H1 (cell line): ENCODE measurements around the gene MVD. TPM values are rescaled to one million over a fixed set of nuclear protein-coding genes. Genes with fewer than 3 reads are reported as not detected.

Source experiments
- CEBPB ChIP-seq: IDR thresholded peaks from 2 replicates; pipeline ENCODE4 v1.6.1; 2012; ENCODE audit warnings: low read depth, low read length
- EP300 ChIP-seq, 2 experiments: IDR thresholded peaks; 1 replicate in 1 of 2; 2 replicates in 1 of 2; pipeline ENCODE4 v1.6.1; 2011 to 2012; ENCODE audit warnings: low read depth in 2 of 2, low read length in 2 of 2, mild to moderate bottlenecking in 2 of 2, borderline replicate concordance in 1 of 2, inconsistent platforms in 1 of 2, moderate library complexity in 1 of 2
- GTF2F1 ChIP-seq: IDR thresholded peaks from 2 replicates; pipeline ENCODE4 v1.6.1; 2012; ENCODE audit warnings: low read depth, low read length, improper control_type of control experiment, borderline replicate concordance
- SAP30 ChIP-seq: fragments of 300-600 bp; sonication (generic); IDR thresholded peaks from 2 replicates; pipeline ENCODE4 v1.7.1; 2012; ENCODE audit warnings: low read length, moderate library complexity, mild to moderate bottlenecking, inconsistent platforms; ENCODE audit not compliant: insufficient read depth, insufficient replicate concordance
- polyA plus RNA-seq, 7 experiments: library from polyadenylated mRNA; depleted of rRNA in 3 of 7; stranded (reverse) in 5 of 7; unstranded in 2 of 7; fragments of >200 nt in 5 of 7; fragments of 200-250 nt in 2 of 7; gene quantifications; 1 replicate in 5 of 7; 2 replicates in 1 of 7; 4 replicates in 1 of 7; pipeline versions ENCODE4 v1.2.1 to v1.2.3, GENCODE V29; 2011 to 2013; ENCODE audit warnings: missing spikeins in 2 of 7, mixed read lengths in 2 of 7
- total RNA-seq: library from RNA; stranded (reverse); fragmentation: NEBNext Ultra II Directional; extraction: Animal tissue kit (Norgen Biotek cat#: 25700); gene quantifications from 2 replicates; pipeline ENCODE4 v1.2.1, GENCODE V29; 2021

MVD gene
- total and polyA plus RNA-seq, 2 of the 8 experiments (the other 6 are each of a cell fraction or from before 2014, with no cell fraction given): 47.2 to 77.3 TPM

DNA sequence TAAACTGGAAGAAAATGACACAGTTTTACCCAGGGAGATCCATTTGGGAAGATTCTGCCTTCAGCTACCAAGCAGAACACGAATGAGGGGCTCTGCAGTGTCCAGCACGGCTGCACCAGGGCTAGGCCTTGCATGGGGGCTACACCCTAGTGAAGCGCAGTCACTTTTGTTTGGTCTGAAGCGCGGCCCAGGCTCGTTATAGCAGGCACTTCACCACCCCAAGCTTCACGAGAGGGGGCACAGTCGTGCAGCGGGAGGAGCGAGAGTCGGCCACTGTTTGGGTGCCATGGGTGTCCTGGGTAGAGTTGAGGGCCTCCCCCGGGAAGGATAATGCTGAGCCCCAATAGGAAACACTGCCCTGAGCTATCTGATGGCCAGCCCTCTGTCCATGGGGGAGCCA is 46.2 kb downstream of the MVD start (continued):
- TF ChIP-seq GTF2F1 (no peak), CEBPB (no peak), EP300 (IDR thresholded peaks at IDR 0.05; ENCODE audit: borderline replicate concordance in 1 of 2, low read depth in 2 of 2, low read length in 2 of 2) (no peak), SAP30 (no peak)
